Measurements from ENCODE around the gene ZFTA.
"Not testable (repeated sequence)": the region's sequence is repeated elsewhere in the genome, so short reads cannot be mapped to it uniquely, and the experiment has no call there.

Gene ZFTA

GRCh38 chr11:63802637-63803414, 34.3 kb upstream of the ZFTA start:
- Histone ChIP-seq H3K27ac (ENCODE audit: low read depth, low read length) (no peak overlapping the region), H3K27me3 (ENCODE audit: control insufficient read depth in 1 of 2, insufficient read depth in 2 of 2, low read length in 2 of 2) (no peaks in the 10 kb centered on the region)

GRCh38 chr11:63800921-63801320, 32.3 kb upstream of the ZFTA start:
- no peaks in the 10 kb centered on the region for H3K9me3 ChIP-seq (ENCODE audit: low read length)
- no peaks in the 10 kb centered on the region for H3K27me3 ChIP-seq (ENCODE audit: control insufficient read depth in 1 of 2, insufficient read depth in 2 of 2, low read length in 2 of 2)
- H3K36me3 ChIP-seq (ENCODE audit: insufficient read depth, low read length) = no peaks in the 10 kb centered on the region
- no peaks in the 10 kb centered on the region for H3K4me1 ChIP-seq (ENCODE audit: insufficient read depth, low read length)
- H3K4me3 ChIP-seq (ENCODE audit: low read depth in 1 of 2, low read length in 2 of 2) = no peak overlapping the region
- H3K27ac ChIP-seq (ENCODE audit: low read depth, low read length) = no peak overlapping the region
- H3K9ac ChIP-seq (ENCODE audit: low read length) = no peak overlapping the region

More at GRCh38 chr11:63802637-63803414, 34.3 kb upstream of the ZFTA start:
- Histone ChIP-seq H3K9me3 (ENCODE audit: low read length) (no peaks in the 10 kb centered on the region), H3K9ac (ENCODE audit: low read length) (no peak overlapping the region), H3K4me1 (ENCODE audit: insufficient read depth, low read length) (no peaks in the 10 kb centered on the region), H3K4me3 (ENCODE audit: low read depth in 1 of 2, low read length in 2 of 2) (no peak overlapping the region), H3K36me3 (ENCODE audit: insufficient read depth, low read length) (no peaks in the 10 kb centered on the region)

GRCh38 chr11:63795066-63795465, 26.5 kb upstream of the ZFTA start:
- Histone ChIP-seq H3K9ac (ENCODE audit: low read length) (no peak overlapping the region), H3K27me3 (ENCODE audit: control insufficient read depth in 1 of 2, insufficient read depth in 2 of 2, low read length in 2 of 2) (no peaks in the 10 kb centered on the region), H3K27ac (ENCODE audit: low read depth, low read length) (no peak overlapping the region), H3K36me3 (ENCODE audit: insufficient read depth, low read length) (no peaks in the 10 kb centered on the region), H3K4me3 (ENCODE audit: low read depth in 1 of 2, low read length in 2 of 2) (no peak overlapping the region), H3K9me3 (ENCODE audit: low read length) (no peaks in the 10 kb centered on the region), H3K4me1 (ENCODE audit: insufficient read depth, low read length) (no peaks in the 10 kb centered on the region)

GRCh38 chr11:63793161-63793560, 24.6 kb upstream of the ZFTA start:
- Histone ChIP-seq H3K27ac (ENCODE audit: low read depth, low read length) (no peak overlapping the region), H3K4me3 (ENCODE audit: low read depth in 1 of 2, low read length in 2 of 2) (no peak overlapping the region)

GRCh38 chr11:63791495-63792167, 23.1 kb upstream of the ZFTA start:
- H3K36me3 ChIP-seq (ENCODE audit: insufficient read depth, low read length) = no peaks in the 10 kb centered on the region
- H3K27ac ChIP-seq (ENCODE audit: low read depth, low read length) = no peak overlapping the region
- no peaks in the 10 kb centered on the region for H3K27me3 ChIP-seq (ENCODE audit: control insufficient read depth in 1 of 2, insufficient read depth in 2 of 2, low read length in 2 of 2)
- H3K9ac ChIP-seq (ENCODE audit: low read length) = no peak overlapping the region
- no peaks in the 10 kb centered on the region for H3K4me1 ChIP-seq (ENCODE audit: insufficient read depth, low read length)
- no peak overlapping the region for H3K4me3 ChIP-seq (ENCODE audit: low read depth in 1 of 2, low read length in 2 of 2)
- H3K9me3 ChIP-seq (ENCODE audit: low read length) = no peaks in the 10 kb centered on the region

More at GRCh38 chr11:63793161-63793560, 24.6 kb upstream of the ZFTA start:
- no peaks in the 10 kb centered on the region for H3K9me3 ChIP-seq (ENCODE audit: low read length)
- H3K9ac ChIP-seq (ENCODE audit: low read length) = no peak overlapping the region
- H3K36me3 ChIP-seq (ENCODE audit: insufficient read depth, low read length) = no peaks in the 10 kb centered on the region
- no peaks in the 10 kb centered on the region for H3K4me1 ChIP-seq (ENCODE audit: insufficient read depth, low read length)
- no peaks in the 10 kb centered on the region for H3K27me3 ChIP-seq (ENCODE audit: control insufficient read depth in 1 of 2, insufficient read depth in 2 of 2, low read length in 2 of 2)

GRCh38 chr11:63785823-63786222, 17.2 kb upstream of the ZFTA start:
- no peak overlapping the region for H3K27ac ChIP-seq (ENCODE audit: low read depth, low read length)
- no peaks in the 10 kb centered on the region for H3K36me3 ChIP-seq (ENCODE audit: insufficient read depth, low read length)
- no peaks in the 10 kb centered on the region for H3K4me1 ChIP-seq (ENCODE audit: insufficient read depth, low read length)
- no peaks in the 10 kb centered on the region for H3K27me3 ChIP-seq (ENCODE audit: control insufficient read depth in 1 of 2, insufficient read depth in 2 of 2, low read length in 2 of 2)
- no peak overlapping the region for H3K9ac ChIP-seq (ENCODE audit: low read length)
- H3K4me3 ChIP-seq (ENCODE audit: low read depth in 1 of 2, low read length in 2 of 2) = no peak overlapping the region
- no peaks in the 10 kb centered on the region for H3K9me3 ChIP-seq (ENCODE audit: low read length)

- Histone ChIP-seq H3K4me3 (ENCODE audit: low read depth in 1 of 2, low read length in 2 of 2) (no peak overlapping the region), H3K9me3 (ENCODE audit: low read length) (no peaks in the 10 kb centered on the region), H3K9ac (ENCODE audit: low read length) (no peak overlapping the region), H3K27me3 (ENCODE audit: control insufficient read depth in 1 of 2, insufficient read depth in 2 of 2, low read length in 2 of 2) (no peaks in the 10 kb centered on the region), H3K36me3 (ENCODE audit: insufficient read depth, low read length) (no peaks in the 10 kb centered on the region), H3K4me1 (ENCODE audit: insufficient read depth, low read length) (no peaks in the 10 kb centered on the region), H3K27ac (ENCODE audit: low read depth, low read length) (no peak overlapping the region)
These were observed 15.5 kb upstream of the ZFTA start for GRCh38 chr11:63783925-63784592.

- no peak overlapping the region for H3K27ac ChIP-seq (ENCODE audit: low read depth, low read length)
- H3K4me3 ChIP-seq (ENCODE audit: low read depth in 1 of 2, low read length in 2 of 2) = no peak overlapping the region
- H3K9me3 ChIP-seq (ENCODE audit: low read length) = no peaks in the 10 kb centered on the region
- no peaks in the 10 kb centered on the region for H3K36me3 ChIP-seq (ENCODE audit: insufficient read depth, low read length)
- H3K4me1 ChIP-seq (ENCODE audit: insufficient read depth, low read length) = no peaks in the 10 kb centered on the region
- H3K27me3 ChIP-seq (ENCODE audit: control insufficient read depth in 1 of 2, insufficient read depth in 2 of 2, low read length in 2 of 2) = no peaks in the 10 kb centered on the region
- no peak overlapping the region for H3K9ac ChIP-seq (ENCODE audit: low read length)
These were observed 14.2 kb upstream of the ZFTA start for GRCh38 chr11:63782749-63783148.

- Histone ChIP-seq H3K27me3 (ENCODE audit: control insufficient read depth in 1 of 2, insufficient read depth in 2 of 2, low read length in 2 of 2) (no peaks in the 10 kb centered on the region), H3K4me1 (ENCODE audit: insufficient read depth, low read length) (no peaks in the 10 kb centered on the region), H3K4me3 (ENCODE audit: low read depth in 1 of 2, low read length in 2 of 2) (no peak overlapping the region), H3K27ac (ENCODE audit: low read depth, low read length) (no peak overlapping the region), H3K36me3 (ENCODE audit: insufficient read depth, low read length) (no peaks in the 10 kb centered on the region), H3K9ac (ENCODE audit: low read length) (no peak overlapping the region), H3K9me3 (ENCODE audit: low read length) (no peaks in the 10 kb centered on the region)
These were observed 10.5 kb upstream of the ZFTA start for GRCh38 chr11:63779039-63779438.

GRCh38 chr11:63775191-63775590, 6.6 kb upstream of the ZFTA start:
- Histone ChIP-seq H3K9me3 (ENCODE audit: low read length) (no peaks in the 10 kb centered on the region), H3K4me1 (ENCODE audit: insufficient read depth, low read length) (peaks cover under 1% of the 10 kb centered on the region), H3K9ac (ENCODE audit: low read length) (no peak overlapping the region), H3K4me3 (ENCODE audit: low read depth in 1 of 2, low read length in 2 of 2) (no peak overlapping the region), H3K36me3 (ENCODE audit: insufficient read depth, low read length) (no peaks in the 10 kb centered on the region), H3K27ac (ENCODE audit: low read depth, low read length) (no peak overlapping the region), H3K27me3 (ENCODE audit: control insufficient read depth in 1 of 2, insufficient read depth in 2 of 2, low read length in 2 of 2) (no peaks in the 10 kb centered on the region)

- H3K36me3 ChIP-seq (ENCODE audit: insufficient read depth, low read length); H3K4me3 ChIP-seq (ENCODE audit: low read depth in 1 of 2, low read length in 2 of 2); H3K27ac ChIP-seq (ENCODE audit: low read depth, low read length); H3K9ac ChIP-seq (ENCODE audit: low read length); H3K9me3 ChIP-seq (ENCODE audit: low read length); H3K27me3 ChIP-seq (ENCODE audit: control insufficient read depth in 1 of 2, insufficient read depth in 2 of 2, low read length in 2 of 2): not testable (repeated sequence)
- H3K4me1 ChIP-seq (ENCODE audit: insufficient read depth, low read length) = peaks cover 13% of the 10 kb centered on the region
These were observed 3.3 kb upstream of the ZFTA start for GRCh38 chr11:63771741-63772318.

All from muscle layer of colon (tissue), 2 donors.